Nephron (organoid): Measurements from ENCODE around the gene SNAPC3.
"Not testable (repeated sequence)": the region's sequence is repeated elsewhere in the genome, so short reads cannot be mapped to it uniquely, and the experiment has no call there.

Experiments used
- H3K27ac Mint-ChIP-seq, 3 experiments: 2 replicates each; pipeline ENCODE4 v1.8.0; 2020; ENCODE audit warnings: mixed read lengths in 3 of 3, mild to moderate bottlenecking in 2 of 3, moderate library complexity in 1 of 3
- H3K27me3 Mint-ChIP-seq: 2 replicates; pipeline ENCODE4 v1.8.0; 2021; ENCODE audit warnings: low read depth, mild to moderate bottlenecking, moderate library complexity, mixed read lengths
- H3K36me3 Mint-ChIP-seq: 2 replicates; pipeline ENCODE4 v1.8.0; 2020; ENCODE audit warnings: low read depth, mixed read lengths
- H3K4me1 Mint-ChIP-seq: 2 replicates; pipeline ENCODE4 v1.8.0; 2020; ENCODE audit warnings: mixed read lengths
- H3K4me3 Mint-ChIP-seq, 3 experiments: 2 replicates each; pipeline ENCODE4 v1.8.0; 2020; ENCODE audit warnings: mild to moderate bottlenecking in 3 of 3, mixed read lengths in 3 of 3, moderate library complexity in 2 of 3
- H3K9me3 Mint-ChIP-seq: 2 replicates; pipeline ENCODE4 v1.8.0; 2020; ENCODE audit warnings: mixed read lengths
- CTCF ChIP-seq, 3 experiments: fragments of 200-600 bp; sonication (generic); IDR thresholded peaks; one replicate each; pipeline ENCODE4 v1.5.0; 2021; ENCODE audit warnings: antibody characterized with exemption in 3 of 3; ENCODE audit not compliant: unreplicated experiment in 3 of 3

The SNAPC3 gene

GRCh38 chr9:15430920-15431844 is 8.5 kb downstream of the SNAPC3 start:
- H3K4me1 Mint-ChIP-seq = peaks cover 3% of the 10 kb centered on the region
- H3K36me3 Mint-ChIP-seq = peaks cover 87% of the 10 kb centered on the region
- TF ChIP-seq CTCF (IDR thresholded peaks at IDR 0.05; ENCODE audit: unreplicated experiment in 3 of 3) = no peak
- H3K9me3 Mint-ChIP-seq = peaks cover under 1% of the 10 kb centered on the region
- peak overlapping the region in 2 of 3 experiments; percentile 33 to 54 for H3K27ac Mint-ChIP-seq
- H3K4me3 Mint-ChIP-seq = no peak overlapping the region
- H3K27me3 Mint-ChIP-seq = no peaks in the 10 kb centered on the region

GRCh38 chr9:15433191-15433590 is 10.5 kb downstream of the SNAPC3 start:
- Mint-ChIP-seq H3K9me3 (peaks cover 10% of the 10 kb centered on the region), H3K27me3 (no peaks in the 10 kb centered on the region), H3K36me3 (peaks cover 89% of the 10 kb centered on the region), H3K4me3 (no peak overlapping the region), H3K4me1 (no peaks in the 10 kb centered on the region), H3K27ac (no peak overlapping the region)
- no peak for TF ChIP-seq CTCF (IDR thresholded peaks at IDR 0.05; ENCODE audit: unreplicated experiment in 3 of 3)

- Mint-ChIP-seq H3K27ac (no peak overlapping the region), H3K36me3 (peaks cover 89% of the 10 kb centered on the region)
Measured at GRCh38 chr9:15433661-15434060, 11.0 kb downstream of the SNAPC3 start.

GRCh38 chr9:15438891-15439290 is 16.2 kb downstream of the SNAPC3 start:
- Mint-ChIP-seq H3K36me3 (peaks cover 90% of the 10 kb centered on the region), H3K4me3 (no peak overlapping the region), H3K9me3 (peaks cover 38% of the 10 kb centered on the region), H3K27me3 (no peaks in the 10 kb centered on the region), H3K4me1 (no peaks in the 10 kb centered on the region), H3K27ac (no peak overlapping the region)
- no peak for TF ChIP-seq CTCF (IDR thresholded peaks at IDR 0.05; ENCODE audit: unreplicated experiment in 3 of 3)

More at GRCh38 chr9:15433661-15434060, 11.0 kb downstream of the SNAPC3 start:
- peaks cover 13% of the 10 kb centered on the region for H3K9me3 Mint-ChIP-seq
- H3K27me3 Mint-ChIP-seq = no peaks in the 10 kb centered on the region
- H3K4me1 Mint-ChIP-seq = no peaks in the 10 kb centered on the region
- no peak for TF ChIP-seq CTCF (IDR thresholded peaks at IDR 0.05; ENCODE audit: unreplicated experiment in 3 of 3)
- H3K4me3 Mint-ChIP-seq = no peak overlapping the region

- not testable (repeated sequence) for H3K4me1 Mint-ChIP-seq, H3K4me3 Mint-ChIP-seq, H3K27me3 Mint-ChIP-seq, H3K27ac Mint-ChIP-seq
- Mint-ChIP-seq H3K36me3 (peaks cover 93% of the 10 kb centered on the region), H3K9me3 (peaks cover 34% of the 10 kb centered on the region)
Measured at GRCh38 chr9:15441841-15442240, 19.2 kb downstream of the SNAPC3 start.

GRCh38 chr9:15442264-15442663 is 19.6 kb downstream of the SNAPC3 start:
- H3K27me3 Mint-ChIP-seq, H3K4me3 Mint-ChIP-seq, H3K4me1 Mint-ChIP-seq, H3K27ac Mint-ChIP-seq: not testable (repeated sequence)
- H3K9me3 Mint-ChIP-seq = peaks cover 34% of the 10 kb centered on the region
- peaks cover 91% of the 10 kb centered on the region for H3K36me3 Mint-ChIP-seq

- Mint-ChIP-seq H3K4me3 (no peak overlapping the region), H3K27ac (no peak overlapping the region), H3K4me1 (no peaks in the 10 kb centered on the region), H3K27me3 (no peaks in the 10 kb centered on the region), H3K36me3 (peaks cover 88% of the 10 kb centered on the region), H3K9me3 (peaks cover 25% of the 10 kb centered on the region)
- no peak for TF ChIP-seq CTCF (IDR thresholded peaks at IDR 0.05; ENCODE audit: unreplicated experiment in 3 of 3)
Measured at GRCh38 chr9:15444141-15444540, 21.5 kb downstream of the SNAPC3 start.
